WTC11 (cell line): Measurements from ENCODE around the gene USH1C. TPM values are rescaled to one million over a fixed set of nuclear protein-coding genes. Genes with fewer than 3 reads are reported as not detected.

ENCODE experiments used
- ATAC-seq: fragments of 200-7000 bp; cut with Tn5 transposase; 2 replicates; pipeline ENCODE4 v1.10.0; 2021; ENCODE audit warnings: mild to moderate bottlenecking, moderate library complexity
- CTCF ChIA-PET: fragments of 300-600 bp; sonication (Branson Sonifier 250); formaldehyde crosslinking; loops from one replicate; lab custom pipeline; 2021; ENCODE audit warnings: antibody characterized with exemption; lab: Charles Lee
- POLR2A ChIA-PET: fragments of 350-600 bp; sonication (Branson Sonifier 250); formaldehyde crosslinking; loops from one replicate; lab custom pipeline; 2021; ENCODE audit warnings: antibody characterized with exemption; lab: Charles Lee
- DNase-seq: peaks from one replicate; pipeline ENCODE4 v3.0.0; 2021; ENCODE audit warnings: low spot score
- H3K27ac Mint-ChIP-seq: 2 replicates; pipeline ENCODE4 v1.8.0; 2021; ENCODE audit warnings: mixed read lengths
- H3K27me3 Mint-ChIP-seq: 2 replicates; pipeline ENCODE4 v1.8.0; 2021; ENCODE audit warnings: low read depth, mild to moderate bottlenecking, moderate library complexity, mixed read lengths
- H3K36me3 Mint-ChIP-seq: 2 replicates; pipeline ENCODE4 v1.8.0; 2021; ENCODE audit warnings: mixed read lengths
- H3K4me1 Mint-ChIP-seq: 2 replicates; pipeline ENCODE4 v1.8.0; 2022; ENCODE audit warnings: mixed read lengths
- H3K4me3 Mint-ChIP-seq: 2 replicates; pipeline ENCODE4 v1.8.0; 2021; ENCODE audit warnings: mild to moderate bottlenecking, moderate library complexity, mixed read lengths
- H3K9me3 Mint-ChIP-seq: 2 replicates; pipeline ENCODE4 v1.8.0; 2021; ENCODE audit warnings: mixed read lengths
- CREB1 ChIP-seq: sonication (generic); formaldehyde crosslinking; IDR thresholded peaks from 2 replicates; pipeline ENCODE4 v1.8.0; 2023; ENCODE audit warnings: mild to moderate bottlenecking, missing genetic modification reagents
- CREM ChIP-seq: sonication (generic); formaldehyde crosslinking; IDR thresholded peaks from 2 replicates; pipeline ENCODE4 v1.8.1; 2022; ENCODE audit warnings: mild to moderate bottlenecking, missing genetic modification reagents, moderate library complexity
- EMX1 ChIP-seq: fragments of 250-450 bp; sonication (Bioruptor Pico); IDR thresholded peaks from 2 replicates; pipeline ENCODE4 v1.8.0; 2021; ENCODE audit warnings: mild to moderate bottlenecking
- ETV6 ChIP-seq: sonication (generic); formaldehyde crosslinking; IDR thresholded peaks from 2 replicates; pipeline ENCODE4 v1.8.1; 2022; ENCODE audit warnings: mild to moderate bottlenecking, missing genetic modification reagents
- FOXP4 ChIP-seq: sonication (generic); formaldehyde crosslinking; IDR thresholded peaks from 2 replicates; pipeline ENCODE4 v1.8.0; 2022; ENCODE audit warnings: mild to moderate bottlenecking, missing genetic modification reagents
- GRHL2 ChIP-seq: fragments of 250-450 bp; sonication (Bioruptor Pico); IDR thresholded peaks from 2 replicates; pipeline ENCODE4 v1.8.0; 2022; ENCODE audit warnings: mild to moderate bottlenecking, moderate library complexity; ENCODE audit not compliant: insufficient replicate concordance, severe bottlenecking
- JAZF1 ChIP-seq: fragments of 250-450 bp; sonication (Bioruptor Pico); IDR thresholded peaks from 2 replicates; pipeline ENCODE4 v1.9.0; 2021; ENCODE audit warnings: moderate library complexity, mild to moderate bottlenecking, inconsistent platforms
- MYBL2 ChIP-seq: sonication (generic); formaldehyde crosslinking; IDR thresholded peaks from 2 replicates; pipeline ENCODE4 v1.8.1; 2023; ENCODE audit warnings: mild to moderate bottlenecking, moderate library complexity, missing genetic modification reagents
- NFYB ChIP-seq: sonication (generic); formaldehyde crosslinking; conservative IDR thresholded peaks from 2 replicates; pipeline ENCODE4 v1.8.0; 2022; ENCODE audit warnings: low read depth, missing genetic modification reagents
- NR2C2 ChIP-seq: sonication (generic); formaldehyde crosslinking; IDR thresholded peaks from 2 replicates; pipeline ENCODE4 v1.8.0; 2022; ENCODE audit warnings: mild to moderate bottlenecking, missing genetic modification reagents
- NR3C1 ChIP-seq: sonication (generic); formaldehyde crosslinking; conservative IDR thresholded peaks from 2 replicates; pipeline ENCODE4 v1.8.1; 2023; ENCODE audit warnings: low read depth, mild to moderate bottlenecking, missing genetic modification reagents
- PRRX2 ChIP-seq: fragments of 250-450 bp; sonication (Bioruptor Pico); IDR thresholded peaks from 2 replicates; pipeline ENCODE4 v1.8.0; 2021; ENCODE audit warnings: mild to moderate bottlenecking
- RELA ChIP-seq: sonication (generic); formaldehyde crosslinking; IDR thresholded peaks from 2 replicates; pipeline ENCODE4 v1.8.1; 2022; ENCODE audit warnings: missing genetic modification reagents, mild to moderate bottlenecking, borderline replicate concordance
- RORB ChIP-seq: fragments of 250-450 bp; sonication (Bioruptor Pico); IDR thresholded peaks from 2 replicates; pipeline ENCODE4 v1.9.0; 2021; ENCODE audit warnings: mild to moderate bottlenecking
- SMAD4 ChIP-seq: sonication (generic); formaldehyde crosslinking; IDR thresholded peaks from 2 replicates; pipeline ENCODE4 v1.8.0; 2022; ENCODE audit warnings: mild to moderate bottlenecking, missing genetic modification reagents
- SOX15 ChIP-seq: fragments of 250-450 bp; sonication (Bioruptor Pico); IDR thresholded peaks from 2 replicates; pipeline ENCODE4 v1.9.0; 2021; ENCODE audit warnings: mild to moderate bottlenecking
- SP1 ChIP-seq: sonication (generic); formaldehyde crosslinking; conservative IDR thresholded peaks from 2 replicates; pipeline ENCODE4 v1.8.1; 2022; ENCODE audit warnings: missing genetic modification reagents
- TEAD4 ChIP-seq: sonication (generic); formaldehyde crosslinking; IDR thresholded peaks from 2 replicates; pipeline ENCODE4 v1.8.0; 2022; ENCODE audit warnings: mild to moderate bottlenecking, missing genetic modification reagents
- ZBTB43 ChIP-seq: sonication (generic); formaldehyde crosslinking; IDR thresholded peaks from 2 replicates; pipeline ENCODE4 v1.8.1; 2023; ENCODE audit warnings: mild to moderate bottlenecking, missing genetic modification reagents
- ZNF263 ChIP-seq: sonication (generic); formaldehyde crosslinking; IDR thresholded peaks from 2 replicates; pipeline ENCODE4 v1.8.1; 2022; ENCODE audit warnings: low read depth, mild to moderate bottlenecking, moderate library complexity, missing genetic modification reagents
- ZNF317 ChIP-seq: sonication (generic); formaldehyde crosslinking; IDR thresholded peaks from 2 replicates; pipeline ENCODE4 v1.8.1; 2023; ENCODE audit warnings: low read depth, mild to moderate bottlenecking, moderate library complexity, missing genetic modification reagents, borderline replicate concordance
- total RNA-seq: library from RNA; stranded (reverse); gene quantifications from 3 replicates; pipeline ENCODE4 v1.2.3, GENCODE V29; 2021
- TF ChIP-seq, protein P1 (sequence below): fragments of 250-450 bp; sonication (Bioruptor Pico); IDR thresholded peaks from 2 replicates; pipeline ENCODE4 v1.8.0; 2021; ENCODE audit warnings: mild to moderate bottlenecking
- TF ChIP-seq, protein P2 (sequence below): fragments of 250-450 bp; sonication (Bioruptor Pico); IDR thresholded peaks from 2 replicates; pipeline ENCODE4 v1.9.0; 2021; ENCODE audit warnings: moderate library complexity, mild to moderate bottlenecking, inconsistent platforms, borderline replicate concordance
- TF ChIP-seq, protein P3 (sequence below): sonication (generic); formaldehyde crosslinking; conservative IDR thresholded peaks from 2 replicates; pipeline ENCODE4 v1.8.1; 2022; ENCODE audit warnings: mild to moderate bottlenecking, missing genetic modification reagents
- TF ChIP-seq, protein P4 (sequence below): sonication (generic); formaldehyde crosslinking; IDR thresholded peaks from 2 replicates; pipeline ENCODE4 v1.8.0; 2023; ENCODE audit warnings: missing genetic modification reagents, mild to moderate bottlenecking, borderline replicate concordance
- TF ChIP-seq, protein P5 (sequence below): sonication (generic); formaldehyde crosslinking; IDR thresholded peaks from 2 replicates; pipeline ENCODE4 v1.8.1; 2022; ENCODE audit warnings: missing genetic modification reagents, borderline replicate concordance

The USH1C gene
- total RNA-seq, 1 experiment from 2014 or later = 3.9 TPM

- ChIA-PET POLR2A (no interaction called here), CTCF (interaction anchor here (2.0 kb wide), 1 partner anchor 14 kb away, joined by 5 read pairs; no protein-coding TSS in a partner anchor)
- Mint-ChIP-seq H3K27ac (no peak overlapping the region), H3K4me3 (no peak overlapping the region), H3K4me1 (peaks cover 10% of the 10 kb centered on the region), H3K36me3 (no peaks in the 10 kb centered on the region), H3K9me3 (no peaks in the 10 kb centered on the region), H3K27me3 (no peaks in the 10 kb centered on the region)
- no peak for DNase-seq
- TF ChIP-seq, protein P1, sequence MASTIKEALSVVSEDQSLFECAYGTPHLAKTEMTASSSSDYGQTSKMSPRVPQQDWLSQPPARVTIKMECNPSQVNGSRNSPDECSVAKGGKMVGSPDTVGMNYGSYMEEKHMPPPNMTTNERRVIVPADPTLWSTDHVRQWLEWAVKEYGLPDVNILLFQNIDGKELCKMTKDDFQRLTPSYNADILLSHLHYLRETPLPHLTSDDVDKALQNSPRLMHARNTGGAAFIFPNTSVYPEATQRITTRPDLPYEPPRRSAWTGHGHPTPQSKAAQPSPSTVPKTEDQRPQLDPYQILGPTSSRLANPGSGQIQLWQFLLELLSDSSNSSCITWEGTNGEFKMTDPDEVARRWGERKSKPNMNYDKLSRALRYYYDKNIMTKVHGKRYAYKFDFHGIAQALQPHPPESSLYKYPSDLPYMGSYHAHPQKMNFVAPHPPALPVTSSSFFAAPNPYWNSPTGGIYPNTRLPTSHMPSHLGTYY (CRISPR knock-in tag) = no peak
- TF ChIP-seq, protein P2, sequence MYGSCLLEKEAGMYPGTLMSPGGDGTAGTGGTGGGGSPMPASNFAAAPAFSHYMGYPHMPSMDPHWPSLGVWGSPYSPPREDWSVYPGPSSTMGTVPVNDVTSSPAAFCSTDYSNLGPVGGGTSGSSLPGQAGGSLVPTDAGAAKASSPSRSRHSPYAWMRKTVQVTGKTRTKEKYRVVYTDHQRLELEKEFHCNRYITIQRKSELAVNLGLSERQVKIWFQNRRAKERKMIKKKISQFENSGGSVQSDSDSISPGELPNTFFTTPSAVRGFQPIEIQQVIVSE (CRISPR knock-in tag) = no peak
- TF ChIP-seq, protein P3, sequence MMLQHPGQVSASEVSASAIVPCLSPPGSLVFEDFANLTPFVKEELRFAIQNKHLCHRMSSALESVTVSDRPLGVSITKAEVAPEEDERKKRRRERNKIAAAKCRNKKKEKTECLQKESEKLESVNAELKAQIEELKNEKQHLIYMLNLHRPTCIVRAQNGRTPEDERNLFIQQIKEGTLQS (CRISPR knock-in tag) = no peak
- no peak for TF ChIP-seq EMX1
- TF ChIP-seq, protein P4, sequence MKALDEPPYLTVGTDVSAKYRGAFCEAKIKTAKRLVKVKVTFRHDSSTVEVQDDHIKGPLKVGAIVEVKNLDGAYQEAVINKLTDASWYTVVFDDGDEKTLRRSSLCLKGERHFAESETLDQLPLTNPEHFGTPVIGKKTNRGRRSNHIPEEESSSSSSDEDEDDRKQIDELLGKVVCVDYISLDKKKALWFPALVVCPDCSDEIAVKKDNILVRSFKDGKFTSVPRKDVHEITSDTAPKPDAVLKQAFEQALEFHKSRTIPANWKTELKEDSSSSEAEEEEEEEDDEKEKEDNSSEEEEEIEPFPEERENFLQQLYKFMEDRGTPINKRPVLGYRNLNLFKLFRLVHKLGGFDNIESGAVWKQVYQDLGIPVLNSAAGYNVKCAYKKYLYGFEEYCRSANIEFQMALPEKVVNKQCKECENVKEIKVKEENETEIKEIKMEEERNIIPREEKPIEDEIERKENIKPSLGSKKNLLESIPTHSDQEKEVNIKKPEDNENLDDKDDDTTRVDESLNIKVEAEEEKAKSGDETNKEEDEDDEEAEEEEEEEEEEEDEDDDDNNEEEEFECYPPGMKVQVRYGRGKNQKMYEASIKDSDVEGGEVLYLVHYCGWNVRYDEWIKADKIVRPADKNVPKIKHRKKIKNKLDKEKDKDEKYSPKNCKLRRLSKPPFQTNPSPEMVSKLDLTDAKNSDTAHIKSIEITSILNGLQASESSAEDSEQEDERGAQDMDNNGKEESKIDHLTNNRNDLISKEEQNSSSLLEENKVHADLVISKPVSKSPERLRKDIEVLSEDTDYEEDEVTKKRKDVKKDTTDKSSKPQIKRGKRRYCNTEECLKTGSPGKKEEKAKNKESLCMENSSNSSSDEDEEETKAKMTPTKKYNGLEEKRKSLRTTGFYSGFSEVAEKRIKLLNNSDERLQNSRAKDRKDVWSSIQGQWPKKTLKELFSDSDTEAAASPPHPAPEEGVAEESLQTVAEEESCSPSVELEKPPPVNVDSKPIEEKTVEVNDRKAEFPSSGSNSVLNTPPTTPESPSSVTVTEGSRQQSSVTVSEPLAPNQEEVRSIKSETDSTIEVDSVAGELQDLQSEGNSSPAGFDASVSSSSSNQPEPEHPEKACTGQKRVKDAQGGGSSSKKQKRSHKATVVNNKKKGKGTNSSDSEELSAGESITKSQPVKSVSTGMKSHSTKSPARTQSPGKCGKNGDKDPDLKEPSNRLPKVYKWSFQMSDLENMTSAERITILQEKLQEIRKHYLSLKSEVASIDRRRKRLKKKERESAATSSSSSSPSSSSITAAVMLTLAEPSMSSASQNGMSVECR (CRISPR knock-in tag) = no peak
- no peak for TF ChIP-seq SP1 (CRISPR knock-in tag)
- TF ChIP-seq ZNF263 (CRISPR knock-in tag) = no peak
- TF ChIP-seq NFYB (CRISPR knock-in tag) = no peak
- no peak for TF ChIP-seq CREM (CRISPR knock-in tag)
- TF ChIP-seq NR2C2 (CRISPR knock-in tag) = no peak
- TF ChIP-seq SOX15 (CRISPR knock-in tag) = no peak
- no peak for TF ChIP-seq FOXP4 (CRISPR knock-in tag)
- TF ChIP-seq TEAD4 (CRISPR knock-in tag) = no peak
- no peak for TF ChIP-seq JAZF1 (CRISPR knock-in tag)
- TF ChIP-seq MYBL2 (CRISPR knock-in tag) = no peak
- ATAC-seq = no peak
Measured at GRCh38 chr11:17533341-17533740, 10.9 kb downstream of the USH1C start.

DNA sequence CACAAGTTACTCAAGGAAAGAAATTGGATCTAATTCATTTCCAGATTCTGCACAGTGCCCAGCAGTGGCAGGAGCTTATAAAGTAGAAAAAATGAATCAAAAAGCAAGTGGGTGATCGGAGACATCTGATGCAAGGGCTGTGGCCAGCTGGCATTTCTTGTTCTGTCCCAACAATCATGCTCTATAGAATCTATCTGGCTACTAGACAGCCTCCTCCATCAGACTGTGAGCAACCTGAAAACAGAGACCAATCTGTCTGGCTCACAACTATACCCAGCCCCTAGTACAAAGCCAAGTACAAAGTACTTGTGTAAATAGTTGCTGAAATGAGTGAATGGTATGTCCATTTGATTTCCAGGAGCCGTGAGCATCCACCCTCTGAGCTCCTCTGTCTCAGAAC is 11.4 kb downstream of the USH1C start:
- ATAC-seq = no peak
- no peaks in the 10 kb centered on the region for H3K9me3 Mint-ChIP-seq
- no peaks in the 10 kb centered on the region for H3K36me3 Mint-ChIP-seq
- CTCF ChIA-PET = interaction anchor here (2.0 kb wide), 1 partner anchor 13 kb away, joined by 5 read pairs; no protein-coding TSS in a partner anchor
- H3K27me3 Mint-ChIP-seq = no peaks in the 10 kb centered on the region
- peaks cover 10% of the 10 kb centered on the region; the same call in 1 of the 2 replicates for H3K4me1 Mint-ChIP-seq
- no peak for DNase-seq
- H3K4me3 Mint-ChIP-seq = no peak overlapping the region
- POLR2A ChIA-PET = no interaction called here
- H3K27ac Mint-ChIP-seq = no peak overlapping the region
- no peak for TF ChIP-seq SMAD4
- TF ChIP-seq ZBTB43 (CRISPR knock-in tag) = no peak
- no peak for TF ChIP-seq ZNF317 (CRISPR knock-in tag)
- TF ChIP-seq, protein P5, sequence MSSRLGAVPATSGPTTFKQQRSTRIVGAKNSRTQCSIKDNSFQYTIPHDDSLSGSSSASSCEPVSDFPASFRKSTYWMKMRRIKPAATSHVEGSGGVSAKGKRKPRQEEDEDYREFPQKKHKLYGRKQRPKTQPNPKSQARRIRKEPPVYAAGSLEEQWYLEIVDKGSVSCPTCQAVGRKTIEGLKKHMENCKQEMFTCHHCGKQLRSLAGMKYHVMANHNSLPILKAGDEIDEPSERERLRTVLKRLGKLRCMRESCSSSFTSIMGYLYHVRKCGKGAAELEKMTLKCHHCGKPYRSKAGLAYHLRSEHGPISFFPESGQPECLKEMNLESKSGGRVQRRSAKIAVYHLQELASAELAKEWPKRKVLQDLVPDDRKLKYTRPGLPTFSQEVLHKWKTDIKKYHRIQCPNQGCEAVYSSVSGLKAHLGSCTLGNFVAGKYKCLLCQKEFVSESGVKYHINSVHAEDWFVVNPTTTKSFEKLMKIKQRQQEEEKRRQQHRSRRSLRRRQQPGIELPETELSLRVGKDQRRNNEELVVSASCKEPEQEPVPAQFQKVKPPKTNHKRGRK (CRISPR knock-in tag) = no peak
- TF ChIP-seq RORB (CRISPR knock-in tag) = no peak
- no peak for TF ChIP-seq GRHL2
- no peak for TF ChIP-seq ETV6 (CRISPR knock-in tag)
- no peak for TF ChIP-seq RELA (CRISPR knock-in tag)
- no peak for TF ChIP-seq PRRX2
- no peak for TF ChIP-seq NR3C1 (CRISPR knock-in tag)
- no peak for TF ChIP-seq CREB1 (CRISPR knock-in tag)
